HepG2 (cell line): Measurements from ENCODE around the gene NAV2. TPM values are rescaled to one million over a fixed set of nuclear protein-coding genes. Genes with fewer than 3 reads are reported as not detected.
A peak's percentile ranks its signal among the peaks of the same experiment; 100 is the strongest.

ENCODE experiments used
- ATAC-seq: fragments of 200-7000 bp; cut with Tn5 transposase; 3 replicates; pipeline ENCODE4 v1.9.1; 2020; ENCODE audit warnings: mild to moderate bottlenecking, moderate library complexity
- BruUV-seq: library from RNA; stranded (reverse); fragments of 400-500 nt; replicated peaks from 2 replicates; lab custom pipeline; 2021; lab: Mats Ljungman, UMichigan
- CTCF ChIA-PET: fragments of 300-600 bp; formaldehyde crosslinking; extraction: SDS; loops from one replicate; lab custom pipeline; 2021; ENCODE audit warnings: low total read pairs, inconsistent platforms, low intra/inter-chr PET ratio; lab: Yijun Ruan, JAX
- POLR2A ChIA-PET: fragments of 350-600 bp; sonication (Branson Sonifier 250); formaldehyde crosslinking; loops from one replicate; lab custom pipeline; 2020; ENCODE audit warnings: antibody characterized with exemption, inconsistent platforms; lab: Yijun Ruan, JAX
- DNase-seq: peaks from one replicate; pipeline ENCODE4 v3.0.0-alpha.2; 2015; ENCODE audit warnings: low spot score
- FAIRE-seq: peaks from 3 replicates; lab custom pipeline; 2011; peaks lifted over from hg19 to GRCh38; lab: Jason Lieb, UNC
- H2AFZ ChIP-seq: one replicate; pipeline ENCODE4 v1.6.1; 2011; ENCODE audit warnings: low read length, inconsistent platforms
- H3K27ac ChIP-seq: fragments of 300-600 bp; 3 replicates; pipeline ENCODE4 v1.8.0; 2011; ENCODE audit warnings: mixed run types, mild to moderate bottlenecking, mixed read lengths, low read length, inconsistent platforms; ENCODE audit not compliant: insufficient read depth; ENCODE audit errors: extremely low read length
- H3K27me3 ChIP-seq, 2 experiments: fragments of 200-600 bp in 1 of 2; 2 replicates in 1 of 2; 3 replicates in 1 of 2; pipeline versions ENCODE4 v1.6.0 to v1.8.0; 2011; ENCODE audit warnings: low read length in 2 of 2, mild to moderate bottlenecking in 2 of 2, moderate library complexity in 2 of 2, inconsistent platforms in 1 of 2; ENCODE audit not compliant: insufficient read depth in 2 of 2, control insufficient read depth in 1 of 2
- H3K36me3 ChIP-seq, 2 experiments: fragments of 200-600 bp in 1 of 2; replicated peaks in 1 of 2; 2 replicates in 1 of 2; 3 replicates in 1 of 2; pipeline versions ENCODE4 v1.5.1 to v1.8.0; 2011; ENCODE audit warnings: low read length in 2 of 2, inconsistent platforms in 1 of 2; ENCODE audit not compliant: insufficient read depth in 2 of 2, control insufficient read depth in 1 of 2
- H3K4me1 ChIP-seq: 2 replicates; pipeline ENCODE4 v1.5.1; 2012; ENCODE audit warnings: low read length, inconsistent platforms; ENCODE audit not compliant: insufficient read depth
- H3K4me2 ChIP-seq: 2 replicates; pipeline ENCODE4 v1.6.0; 2011; ENCODE audit warnings: low read depth, low read length, inconsistent platforms
- H3K4me3 ChIP-seq, 3 experiments: fragments of 200-600 bp in 1 of 3; sonication (generic), shearing (Covaris generic) in 1 of 3; replicated peaks in 1 of 3; 2 replicates each; pipeline ENCODE4 v1.5.1; 2011 to 2016; ENCODE audit warnings: low read length in 3 of 3, inconsistent platforms in 2 of 3, low read depth in 2 of 3, mild to moderate bottlenecking in 2 of 3, control low read depth in 1 of 3, mixed read lengths in 1 of 3; ENCODE audit not compliant: insufficient read depth in 1 of 3
- H3K79me2 ChIP-seq: one replicate; pipeline ENCODE4 v1.6.1; 2011; ENCODE audit warnings: low read length, inconsistent platforms; ENCODE audit not compliant: insufficient read depth
- H3K9ac ChIP-seq: 2 replicates; pipeline ENCODE4 v1.6.0; 2011; ENCODE audit warnings: mild to moderate bottlenecking, low read depth, low read length, inconsistent platforms; ENCODE audit not compliant: insufficient read depth
- H3K9me3 ChIP-seq: 2 replicates; pipeline ENCODE4 v1.5.1; 2012; ENCODE audit warnings: mild to moderate bottlenecking, low read length
- H4K20me1 ChIP-seq: 2 replicates; pipeline ENCODE4 v1.6.0; 2011; ENCODE audit warnings: inconsistent platforms, mild to moderate bottlenecking, low read length, moderate library complexity; ENCODE audit not compliant: insufficient read depth
- CHD2 ChIP-seq: IDR thresholded peaks from 2 replicates; pipeline ENCODE4 v1.6.1; 2011; ENCODE audit warnings: low read depth, low read length, improper control_type of control experiment
- ERF ChIP-seq: IDR thresholded peaks from 2 replicates; pipeline ENCODE4 v1.6.1; 2018; ENCODE audit warnings: missing biosample characterization, missing genetic modification reagents
- FOXP1 ChIP-seq, 2 experiments: fragments of 450-650 bp in 1 of 2; IDR thresholded peaks; 2 replicates each; pipeline ENCODE4 v1.6.1; 2017 to 2018; ENCODE audit warnings: antibody characterized with exemption in 1 of 2
- GLI4 ChIP-seq: sonication (generic); formaldehyde crosslinking; IDR thresholded peaks from 2 replicates; pipeline ENCODE4 v1.5.1; 2020; ENCODE audit warnings: missing genetic modification reagents, mild to moderate bottlenecking, moderate library complexity, borderline replicate concordance
- HIVEP1 ChIP-seq: sonication (generic); formaldehyde crosslinking; IDR thresholded peaks from 2 replicates; pipeline ENCODE4 v1.4.0; 2020; ENCODE audit warnings: mild to moderate bottlenecking, missing genetic modification reagents
- MAFG ChIP-seq: sonication (generic); formaldehyde crosslinking; IDR thresholded peaks from 2 replicates; pipeline ENCODE4 v1.5.1; 2020; ENCODE audit warnings: mild to moderate bottlenecking, missing genetic modification reagents
- MIXL1 ChIP-seq: IDR thresholded peaks from 2 replicates; pipeline ENCODE4 v1.6.1; 2016
- NFIC ChIP-seq: IDR thresholded peaks from 2 replicates; pipeline ENCODE4 v1.6.1; 2012; ENCODE audit warnings: mild to moderate bottlenecking, low read length, inconsistent platforms
- RCOR2 ChIP-seq: IDR thresholded peaks from 2 replicates; pipeline ENCODE4 v1.6.1; 2016; ENCODE audit warnings: missing biosample characterization, missing genetic modification reagents
- SSRP1 ChIP-seq: IDR thresholded peaks from 2 replicates; pipeline ENCODE4 v1.6.1; 2016; ENCODE audit warnings: control low read depth
- TBP ChIP-seq: sonication (generic); formaldehyde crosslinking; IDR thresholded peaks from 2 replicates; pipeline ENCODE4 v1.5.0; 2020; ENCODE audit warnings: missing genetic modification reagents
- TSC22D2 ChIP-seq: sonication (generic); formaldehyde crosslinking; IDR thresholded peaks from 2 replicates; pipeline ENCODE4 v1.5.1; 2020; ENCODE audit warnings: missing genetic modification reagents, mild to moderate bottlenecking, borderline replicate concordance
- YEATS4 ChIP-seq: sonication (generic); formaldehyde crosslinking; IDR thresholded peaks from 2 replicates; pipeline ENCODE4 v1.4.0; 2020; ENCODE audit warnings: missing genetic modification reagents, borderline replicate concordance
- ZBTB14 ChIP-seq: sonication (generic); formaldehyde crosslinking; IDR thresholded peaks from 2 replicates; pipeline ENCODE4 v1.4.0; 2020; ENCODE audit warnings: missing genetic modification reagents
- ZBTB42 ChIP-seq: sonication (generic); formaldehyde crosslinking; IDR thresholded peaks from 2 replicates; pipeline ENCODE4 v1.5.0; 2020; ENCODE audit warnings: mild to moderate bottlenecking, missing genetic modification reagents
- ZC3H4 ChIP-seq: sonication (generic); formaldehyde crosslinking; IDR thresholded peaks from 2 replicates; pipeline ENCODE4 v1.4.0; 2020; ENCODE audit warnings: missing genetic modification reagents, borderline replicate concordance
- ZMYM3 ChIP-seq: sonication (generic); formaldehyde crosslinking; IDR thresholded peaks from 2 replicates; pipeline ENCODE4 v1.5.1; 2020; ENCODE audit warnings: mild to moderate bottlenecking, missing genetic modification reagents
- ZNF160 ChIP-seq: sonication (generic); formaldehyde crosslinking; IDR thresholded peaks from 2 replicates; pipeline ENCODE4 v1.8.0; 2022; ENCODE audit warnings: mild to moderate bottlenecking, inconsistent platforms, missing genetic modification reagents
- ZNF235 ChIP-seq: sonication (generic); formaldehyde crosslinking; IDR thresholded peaks from 2 replicates; pipeline ENCODE4 v1.8.1; 2023; ENCODE audit warnings: mild to moderate bottlenecking, missing genetic modification reagents, borderline replicate concordance
- ZNF263 ChIP-seq: sonication (generic); formaldehyde crosslinking; IDR thresholded peaks from 2 replicates; pipeline ENCODE4 v1.4.0; 2020; ENCODE audit warnings: missing genetic modification reagents
- ZNF382 ChIP-seq: sonication (generic); formaldehyde crosslinking; IDR thresholded peaks from 2 replicates; pipeline ENCODE4 v1.5.0; 2020; ENCODE audit warnings: missing genetic modification reagents, mild to moderate bottlenecking, borderline replicate concordance
- ZNF678 ChIP-seq: sonication (generic); formaldehyde crosslinking; IDR thresholded peaks from 2 replicates; pipeline ENCODE4 v1.4.0; 2020; ENCODE audit warnings: mild to moderate bottlenecking, missing genetic modification reagents
- ZNF775 ChIP-seq: sonication (generic); formaldehyde crosslinking; IDR thresholded peaks from 2 replicates; pipeline ENCODE4 v1.4.0; 2020; ENCODE audit warnings: missing genetic modification reagents, mild to moderate bottlenecking, moderate library complexity, borderline replicate concordance
- ZNF788 ChIP-seq: sonication (generic); formaldehyde crosslinking; IDR thresholded peaks from 2 replicates; pipeline ENCODE4 v1.5.0; 2020; ENCODE audit warnings: mild to moderate bottlenecking, missing genetic modification reagents, borderline replicate concordance
- ZSCAN21 ChIP-seq: sonication (generic); formaldehyde crosslinking; IDR thresholded peaks from 2 replicates; pipeline ENCODE4 v1.8.0; 2022; ENCODE audit warnings: mild to moderate bottlenecking, missing genetic modification reagents, moderate library complexity, borderline replicate concordance
- ZSCAN25 ChIP-seq: sonication (generic); formaldehyde crosslinking; IDR thresholded peaks from 2 replicates; pipeline ENCODE4 v1.8.0; 2022; ENCODE audit warnings: mild to moderate bottlenecking, missing genetic modification reagents
- ZSCAN31 ChIP-seq: sonication (generic); formaldehyde crosslinking; IDR thresholded peaks from 2 replicates; pipeline ENCODE4 v1.5.0; 2020; ENCODE audit warnings: low read depth, mild to moderate bottlenecking, missing genetic modification reagents
- WGBS: methylation state at CpG from one replicate; pipeline ENCODE4 v1.1.6; 2017; ENCODE audit warnings: low lambda C conversion rate; 5-methylcytosine and 5-hydroxymethylcytosine counted together
- in situ Hi-C: cut with HindIII; loops from 2 replicates; pipeline ENCODE4 v1.10.0; 2017; ENCODE audit warnings: low pct_unique_long_range_greater_than_20kb; ENCODE audit not compliant: extremely low pct_ligation_motif_present
- intact Hi-C: fragments of 100-400 bp; cut with micrococcal nuclease; formaldehyde crosslinking; loops from one replicate; pipeline ENCODE4 v1.10.0; 2022; ENCODE audit not compliant: unreplicated experiment
- polyA plus RNA-seq, 8 experiments: library from polyadenylated mRNA; depleted of rRNA in 3 of 8; stranded (reverse) in 7 of 8; unstranded in 1 of 8; fragments of >200 nt; fragmentation: Illumina TruSeq in 4 of 8; extraction: Trizol in 4 of 8; gene quantifications; 2 replicates each; pipeline versions ENCODE4 v1.2.1 to v1.2.3, GENCODE V29; 2011 to 2016; ENCODE audit warnings: low read depth in 4 of 8, missing spikeins in 1 of 8, mixed read lengths in 1 of 8; ENCODE audit not compliant: insufficient read depth in 1 of 8
- total RNA-seq, 5 experiments: library from RNA; depleted of rRNA; stranded (reverse); fragments of >200 nt; fragmentation: Illumina TruSeq; extraction: Trizol; gene quantifications; 2 replicates each; pipeline ENCODE4 v1.2.3, GENCODE V29; 2016; ENCODE audit warnings: low read depth in 1 of 5

The NAV2 gene
- total and polyA plus RNA-seq, 2 of the 13 experiments (the other 11 are each of a cell fraction or from before 2014, with no cell fraction given) = 9.3 to 34.6 TPM

GRCh38 chr11:19912115-19912957 lies 199.7 kb downstream of the NAV2 start:
- WGBS = 0% methylated on average over 5 of the region's 5 CpGs
- peak; percentile 83 for FAIRE-seq
- CTCF ChIA-PET = no interaction called here
- in situ Hi-C loops = no loop called here
- Histone ChIP-seq H3K4me1 (peaks cover 84% of the 10 kb centered on the region), H3K4me2 (peak overlapping the region; percentile 82), H3K9me3 (no peaks in the 10 kb centered on the region), H4K20me1 (no peaks in the 10 kb centered on the region), H3K27me3 (no peaks in the 10 kb centered on the region), H3K79me2 (no peaks in the 10 kb centered on the region), H3K9ac (peak overlapping the region; percentile 58), H3K36me3 (no peaks in the 10 kb centered on the region), H3K27ac (peak overlapping the region; percentile 93), H3K4me3 (peak overlapping the region; percentile 29 to 47 (median 47); a peak in 5 of 6 replicates), H2AFZ (no peak overlapping the region)
- ATAC-seq = peak; percentile 84
- no TSS peak for BruUV-seq
- intact Hi-C loops = loop anchor here (2.0 to 5.0 kb wide), 2 partner anchors 42 to 110 kb away; no protein-coding TSS in a partner anchor
- peak; percentile 87 for DNase-seq
- POLR2A ChIA-PET = interaction anchor here (0.8 to 2.3 kb wide), 10 partner anchors 10 to 123 kb away, joined by 3 to 9 read pairs (median 4); no protein-coding TSS in a partner anchor
- TF ChIP-seq ZSCAN25 (CRISPR knock-in tag) (no peak), GLI4 (CRISPR knock-in tag) (no peak), TBP (CRISPR knock-in tag) (no peak), ZNF788 (no peak), CHD2 (no peak), RCOR2 (CRISPR knock-in tag) (no peak), YEATS4 (0 out of 2 replicates have a peak, but pooled peaks have one; percentile 43), NFIC (peak; percentile 74), TSC22D2 (CRISPR knock-in tag) (no peak), ZSCAN21 (CRISPR knock-in tag) (no peak), ERF (CRISPR knock-in tag) (no peak), SSRP1 (CRISPR knock-in tag) (no peak), ZNF235 (CRISPR knock-in tag) (no peak), ZBTB42 (CRISPR knock-in tag) (no peak), ZSCAN31 (no peak), MIXL1 (CRISPR knock-in tag) (peak; percentile 9; the same call in 1 of the 2 replicates), MAFG (CRISPR knock-in tag) (no peak), ZBTB14 (CRISPR knock-in tag) (no peak), ZNF775 (no peak), ZC3H4 (CRISPR knock-in tag) (no peak), ZNF382 (CRISPR knock-in tag) (no peak), ZNF160 (no peak), ZMYM3 (CRISPR knock-in tag) (no peak), FOXP1 (IDR thresholded peaks at IDR 0.05) (no peak), FOXP1 (CRISPR knock-in tag; IDR thresholded peaks at IDR 0.05) (peak; percentile 77), HIVEP1 (CRISPR knock-in tag) (no peak), ZNF263 (CRISPR knock-in tag) (no peak), ZNF678 (CRISPR knock-in tag) (no peak)
